DND-41 (cell line): ENCODE data around the gene ZMIZ1.

Experiments
- ATAC-seq: fragments of 200-7000 bp; cut with Tn5 transposase; 3 replicates; pipeline ENCODE4 v1.9.1; 2021; ENCODE audit warnings: low read depth; ENCODE audit not compliant: insufficient read depth
- DNase-seq: peaks from one replicate; pipeline ENCODE4 v3.0.0-alpha.2; 2020
- H2AFZ ChIP-seq: 2 replicates; pipeline ENCODE4 v1.6.0; 2012; ENCODE audit warnings: low read depth, low read length
- H3K27ac ChIP-seq: 2 replicates; pipeline ENCODE4 v1.5.1; 2012; ENCODE audit warnings: low read length, inconsistent platforms
- H3K27me3 ChIP-seq: fragments of 200-600 bp; sonication (generic); 2 replicates; pipeline ENCODE4 v1.6.0; 2012; ENCODE audit warnings: low read length, mild to moderate bottlenecking, inconsistent platforms; ENCODE audit not compliant: insufficient read depth, poor library complexity
- H3K36me3 ChIP-seq: 2 replicates; pipeline ENCODE4 v1.5.1; 2012; ENCODE audit warnings: low read length, inconsistent platforms; ENCODE audit not compliant: insufficient read depth
- H3K4me1 ChIP-seq: 2 replicates; pipeline ENCODE4 v1.5.1; 2012; ENCODE audit warnings: mild to moderate bottlenecking, low read length; ENCODE audit not compliant: insufficient read depth
- H3K4me2 ChIP-seq: 2 replicates; pipeline ENCODE4 v1.6.0; 2012; ENCODE audit warnings: mild to moderate bottlenecking, moderate library complexity, low read length, inconsistent platforms; ENCODE audit not compliant: insufficient read depth
- H3K4me3 ChIP-seq, 2 experiments: fragments of 200-600 bp in 1 of 2; shearing (Covaris generic) in 1 of 2; 2 replicates each; pipeline ENCODE4 v1.5.1; 2012 to 2016; ENCODE audit warnings: inconsistent platforms in 2 of 2, low read length in 2 of 2, mild to moderate bottlenecking in 2 of 2, low read depth in 1 of 2, moderate library complexity in 1 of 2
- H3K79me2 ChIP-seq: 2 replicates; pipeline ENCODE4 v1.6.0; 2012; ENCODE audit warnings: low read length, inconsistent platforms; ENCODE audit not compliant: insufficient read depth
- H3K9ac ChIP-seq: 2 replicates; pipeline ENCODE4 v1.6.0; 2012; ENCODE audit warnings: low read depth, mild to moderate bottlenecking, inconsistent platforms, low read length, moderate library complexity
- H3K9me3 ChIP-seq: 2 replicates; pipeline ENCODE4 v1.5.1; 2012; ENCODE audit warnings: low read length, moderate library complexity, mild to moderate bottlenecking, inconsistent platforms; ENCODE audit not compliant: insufficient read depth, severe bottlenecking
- H4K20me1 ChIP-seq: 2 replicates; pipeline ENCODE4 v1.6.0; 2012; ENCODE audit warnings: low read length; ENCODE audit not compliant: insufficient read depth
- CTCF ChIP-seq: IDR thresholded peaks from 2 replicates; pipeline ENCODE4 v1.5.1; 2012; ENCODE audit warnings: borderline replicate concordance, low read length, moderate library complexity, mild to moderate bottlenecking; ENCODE audit not compliant: poor library complexity, severe bottlenecking; ENCODE audit errors: extremely low read depth
- EZH2 ChIP-seq: IDR thresholded peaks from 3 replicates; pipeline ENCODE4 v1.6.1; 2012; ENCODE audit warnings: borderline replicate concordance, low read depth, mild to moderate bottlenecking, moderate library complexity, low read length, inconsistent platforms; ENCODE audit not compliant: severe bottlenecking

ZMIZ1 gene

GRCh38 chr10:79056736-79057391, 11.9 kb upstream of the ZMIZ1 start:
- no peaks in the 10 kb centered on the region for H3K9me3 ChIP-seq
- H3K27ac ChIP-seq = no peak overlapping the region
- no peak overlapping the region for H3K4me3 ChIP-seq
- H3K27me3 ChIP-seq = no peaks in the 10 kb centered on the region
- ATAC-seq (no peak), DNase-seq (no peak)
- H3K79me2 ChIP-seq = no peaks in the 10 kb centered on the region
- no peaks in the 10 kb centered on the region for H4K20me1 ChIP-seq
- H3K4me1 ChIP-seq = no peaks in the 10 kb centered on the region
- H3K9ac ChIP-seq = no peak overlapping the region
- TF ChIP-seq CTCF (no peak), EZH2 (no peak)
- H3K4me2 ChIP-seq = no peak overlapping the region
- no peaks in the 10 kb centered on the region for H3K36me3 ChIP-seq
- H2AFZ ChIP-seq = no peak overlapping the region

GRCh38 chr10:79057481-79058275, 11.1 kb upstream of the ZMIZ1 start:
- Histone ChIP-seq H3K36me3 (no peaks in the 10 kb centered on the region), H4K20me1 (no peaks in the 10 kb centered on the region), H3K27ac (no peak overlapping the region), H3K27me3 (no peaks in the 10 kb centered on the region), H3K4me1 (no peaks in the 10 kb centered on the region), H3K79me2 (no peaks in the 10 kb centered on the region), H3K9me3 (no peaks in the 10 kb centered on the region), H3K4me3 (no peak overlapping the region), H3K4me2 (no peak overlapping the region), H2AFZ (no peak overlapping the region), H3K9ac (no peak overlapping the region)
- no peak for DNase-seq
- ATAC-seq = no peak
- TF ChIP-seq EZH2 = no peak
- no peak for TF ChIP-seq CTCF

GRCh38 chr10:79058899-79059841, 9.6 kb upstream of the ZMIZ1 start:
- TF ChIP-seq EZH2 = no peak
- TF ChIP-seq CTCF = no peak
- Histone ChIP-seq H3K9ac (no peak overlapping the region), H3K27me3 (no peaks in the 10 kb centered on the region), H3K4me3 (no peak overlapping the region), H3K4me1 (no peaks in the 10 kb centered on the region), H3K79me2 (no peaks in the 10 kb centered on the region), H3K4me2 (no peak overlapping the region), H4K20me1 (no peaks in the 10 kb centered on the region), H3K9me3 (no peaks in the 10 kb centered on the region), H3K27ac (no peak overlapping the region), H3K36me3 (no peaks in the 10 kb centered on the region), H2AFZ (no peak overlapping the region)
- no peak for DNase-seq
- no peak for ATAC-seq
